HG02884 (cell line): ENCODE data around the gene BLOC1S5.
A peak's percentile ranks its signal among the peaks of the same experiment; 100 is the strongest.

ENCODE experiments used
- ATAC-seq: cut with Tn5 transposase; IDR thresholded peaks from one replicate; pipeline ENCODE4 v1.9.1; 2021; ENCODE audit warnings: mild to moderate bottlenecking, moderate library complexity; ENCODE audit not compliant: unreplicated experiment

BLOC1S5 gene

GRCh38 chr6:8063761-8064637 lies at the start of gene BLOC1S5:
Gene BLOC1S5 (minus strand): TSS chr6:8064389. CDS start chr6:8064376, 13 bp downstream.
- peak; percentile 68 for ATAC-seq

GRCh38 chr6:8113131-8113654 lies 49.0 kb upstream of the BLOC1S5 start:
- no peak for ATAC-seq

GRCh38 chr6:8110725-8111124 lies 46.5 kb upstream of the BLOC1S5 start:
- ATAC-seq: no peak

GRCh38 chr6:8110117-8110721 lies 46.0 kb upstream of the BLOC1S5 start:
- ATAC-seq: peak; percentile 53

GRCh38 chr6:8108759-8109539 lies 44.8 kb upstream of the BLOC1S5 start:
- no peak for ATAC-seq

GRCh38 chr6:8108031-8108660 lies 44.0 kb upstream of the BLOC1S5 start:
- ATAC-seq: no peak

- ATAC-seq: no peak
Observed at GRCh38 chr6:8105791-8106190, 41.6 kb upstream of the BLOC1S5 start.

GRCh38 chr6:8103726-8104125 lies 39.5 kb upstream of the BLOC1S5 start:
- no peak for ATAC-seq

GRCh38 chr6:8102122-8102958 lies 38.2 kb upstream of the BLOC1S5 start, which contains the start of gene EEF1E1:
Gene EEF1E1 (minus strand): TSS chr6:8102548. CDS start chr6:8102521, 27 bp downstream.
- peak; percentile 99 for ATAC-seq

- ATAC-seq: no peak
Observed at GRCh38 chr6:8100159-8100854, 36.1 kb upstream of the BLOC1S5 start.

- no peak for ATAC-seq
Observed at GRCh38 chr6:8090650-8091049, 26.5 kb upstream of the BLOC1S5 start.

- ATAC-seq: no peak
Observed at GRCh38 chr6:8088886-8089285, 24.7 kb upstream of the BLOC1S5 start.

- ATAC-seq: no peak
Observed at GRCh38 chr6:8087870-8088754, 23.9 kb upstream of the BLOC1S5 start.

- no peak for ATAC-seq
Observed at GRCh38 chr6:8086755-8087306, 22.6 kb upstream of the BLOC1S5 start.

GRCh38 chr6:8085053-8085511 lies 20.9 kb upstream of the BLOC1S5 start:
- ATAC-seq: no peak

GRCh38 chr6:8084586-8084985 lies 20.4 kb upstream of the BLOC1S5 start:
- ATAC-seq: no peak

GRCh38 chr6:8082954-8083858 lies 19.0 kb upstream of the BLOC1S5 start:
- ATAC-seq: no peak
